HG03280 (cell line): ENCODE measurements around the gene S100A3.
"Not testable (repeated sequence)": the region's sequence is repeated elsewhere in the genome, so short reads cannot be mapped to it uniquely, and the experiment has no call there.

Source experiments
- ATAC-seq: cut with Tn5 transposase; IDR thresholded peaks from one replicate; pipeline ENCODE4 v1.9.1; 2021; ENCODE audit warnings: mild to moderate bottlenecking, moderate library complexity; ENCODE audit not compliant: unreplicated experiment

S100A3 gene

GRCh38 chr1:153548722-153549688 lies at the start of gene S100A3:
Gene S100A3 (minus strand): TSS chr1:153549258. CDS start chr1:153548485, 773 bp downstream.
- ATAC-seq = no peak

GRCh38 chr1:153598309-153599172 lies 49.5 kb upstream of the S100A3 start:
- ATAC-seq = peak; percentile 96

GRCh38 chr1:153597206-153597605 lies 48.1 kb upstream of the S100A3 start:
- ATAC-seq = no peak

- ATAC-seq = no peak
These were observed 43.7 kb upstream of the S100A3 start for GRCh38 chr1:153592748-153593147.

GRCh38 chr1:153588482-153588881 lies 39.4 kb upstream of the S100A3 start:
- no peak for ATAC-seq

- ATAC-seq = not testable (repeated sequence)
These were observed 39.0 kb upstream of the S100A3 start for GRCh38 chr1:153588033-153588432.

- no peak for ATAC-seq
These were observed 38.3 kb upstream of the S100A3 start for GRCh38 chr1:153587314-153587713.

GRCh38 chr1:153586347-153586746 lies 37.3 kb upstream of the S100A3 start:
- ATAC-seq = no peak

- no peak for ATAC-seq
These were observed 35.9 kb upstream of the S100A3 start for GRCh38 chr1:153585006-153585405.

- ATAC-seq = no peak
These were observed 34.9 kb upstream of the S100A3 start for GRCh38 chr1:153583976-153584375.

- ATAC-seq = not testable (repeated sequence)
These were observed 34.5 kb upstream of the S100A3 start for GRCh38 chr1:153583514-153583913.

- not testable (repeated sequence) for ATAC-seq
These were observed 33.8 kb upstream of the S100A3 start for GRCh38 chr1:153582836-153583235.

GRCh38 chr1:153578936-153579335 lies 29.9 kb upstream of the S100A3 start:
- ATAC-seq = no peak

GRCh38 chr1:153578490-153578889 lies 29.4 kb upstream of the S100A3 start:
- no peak for ATAC-seq

- ATAC-seq = no peak
These were observed 28.6 kb upstream of the S100A3 start for GRCh38 chr1:153577624-153578051.

- ATAC-seq = no peak
These were observed 28.1 kb upstream of the S100A3 start for GRCh38 chr1:153577138-153577537.

GRCh38 chr1:153575497-153575896 lies 26.4 kb upstream of the S100A3 start:
- not testable (repeated sequence) for ATAC-seq

- not testable (repeated sequence) for ATAC-seq
These were observed 26.0 kb upstream of the S100A3 start for GRCh38 chr1:153575081-153575491.

- no peak for ATAC-seq
These were observed 24.3 kb upstream of the S100A3 start for GRCh38 chr1:153573351-153573750.

- no peak for ATAC-seq
These were observed 23.5 kb upstream of the S100A3 start for GRCh38 chr1:153572569-153573015.

GRCh38 chr1:153571706-153572105 lies 22.6 kb upstream of the S100A3 start:
- no peak for ATAC-seq
